ENCODE results near the gene ANKRD39. TPM values are rescaled to one million over a fixed set of nuclear protein-coding genes. Genes with fewer than 3 reads are reported as not detected.

ANKRD39 gene
- total RNA-seq, 1 experiment from 2014 or later = 11.1 TPM

GRCh38 chr2:96835830-96836229 is 22.0 kb downstream of the ANKRD39 start:
- H3K36me3 ChIP-seq (ENCODE audit: insufficient read depth, low read length) = peaks cover 8% of the 10 kb centered on the region; the same call in 1 of the 2 replicates
- H3K27ac ChIP-seq (ENCODE audit: low read length) = no peak overlapping the region
- no peak overlapping the region for H3K9ac ChIP-seq (ENCODE audit: low read length)
- no peak overlapping the region for H2AFZ ChIP-seq (ENCODE audit: low read length)
- H3K9me3 ChIP-seq (ENCODE audit: low read length) = no peaks in the 10 kb centered on the region
- H3K4me3 ChIP-seq (ENCODE audit: low read length) = no peak overlapping the region
- peaks cover 27% of the 10 kb centered on the region for H3K4me1 ChIP-seq (ENCODE audit: low read length)
- H4K20me1 ChIP-seq (ENCODE audit: insufficient read depth, low read depth, low read length) = no peaks in the 10 kb centered on the region
- no peaks in the 10 kb centered on the region for H3K9me2 ChIP-seq (replicated peaks; ENCODE audit: insufficient read depth, low read length)
- no peak for DNase-seq
- no peaks in the 10 kb centered on the region for H3K79me2 ChIP-seq (ENCODE audit: low read length)
- H3K27me3 ChIP-seq (ENCODE audit: low read length) = no peaks in the 10 kb centered on the region
- H3K4me2 ChIP-seq (ENCODE audit: low read depth, low read length, poor library complexity, severe bottlenecking) = no peak overlapping the region

DNA sequence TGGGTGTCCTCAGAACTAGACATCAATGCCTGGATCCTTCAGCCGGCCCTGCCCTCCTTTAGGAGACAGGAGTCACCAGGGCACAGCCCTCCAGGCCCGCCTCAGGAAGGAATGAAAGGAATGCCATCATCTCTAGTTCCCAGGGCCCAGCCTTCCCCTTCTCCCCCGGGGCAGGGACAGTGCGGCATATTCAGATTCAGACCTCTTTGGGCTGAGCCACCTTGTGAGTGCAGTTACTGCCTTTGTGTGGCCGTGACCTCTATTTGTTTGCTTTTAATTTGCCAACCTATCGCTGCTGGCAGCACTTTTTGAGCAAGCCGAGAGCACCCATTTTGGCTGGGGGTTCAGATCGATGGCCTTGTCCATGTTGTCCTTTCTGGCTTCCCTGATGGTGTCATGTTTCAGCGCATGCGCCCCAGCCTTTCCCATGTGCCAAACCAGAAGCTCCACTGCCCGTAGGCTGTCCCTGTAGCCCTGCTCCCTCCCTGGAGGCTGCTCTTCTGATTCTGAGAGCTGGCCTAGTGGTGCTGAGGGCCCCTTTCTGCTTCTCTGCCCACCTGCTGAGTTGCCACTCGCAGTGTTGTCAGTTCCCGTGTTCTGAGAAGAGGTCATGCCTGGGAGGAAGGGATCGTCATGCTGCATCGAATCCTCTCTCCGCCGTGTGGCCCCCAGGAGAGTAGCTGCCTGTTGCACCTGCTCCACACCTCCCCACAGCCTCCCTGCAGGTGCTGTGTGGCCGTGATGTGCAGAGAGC is 24.9 kb downstream of the ANKRD39 start:
- H4K20me1 ChIP-seq (ENCODE audit: insufficient read depth, low read depth, low read length) = no peaks in the 10 kb centered on the region
- H3K4me1 ChIP-seq (ENCODE audit: low read length) = peaks cover 7% of the 10 kb centered on the region
- H3K4me2 ChIP-seq (ENCODE audit: low read depth, low read length, poor library complexity, severe bottlenecking) = no peak overlapping the region
- no peaks in the 10 kb centered on the region for H3K9me3 ChIP-seq (ENCODE audit: low read length)
- no peak overlapping the region for H2AFZ ChIP-seq (ENCODE audit: low read length)
- DNase-seq = no peak
- H3K27ac ChIP-seq (ENCODE audit: low read length) = no peak overlapping the region
- peaks cover 8% of the 10 kb centered on the region; the same call in 1 of the 2 replicates for H3K36me3 ChIP-seq (ENCODE audit: insufficient read depth, low read length)
- no peaks in the 10 kb centered on the region for H3K9me2 ChIP-seq (replicated peaks; ENCODE audit: insufficient read depth, low read length)
- no peak overlapping the region for H3K4me3 ChIP-seq (ENCODE audit: low read length)
- no peaks in the 10 kb centered on the region for H3K27me3 ChIP-seq (ENCODE audit: low read length)
- no peaks in the 10 kb centered on the region for H3K79me2 ChIP-seq (ENCODE audit: low read length)
- no peak overlapping the region for H3K9ac ChIP-seq (ENCODE audit: low read length)

DNA sequence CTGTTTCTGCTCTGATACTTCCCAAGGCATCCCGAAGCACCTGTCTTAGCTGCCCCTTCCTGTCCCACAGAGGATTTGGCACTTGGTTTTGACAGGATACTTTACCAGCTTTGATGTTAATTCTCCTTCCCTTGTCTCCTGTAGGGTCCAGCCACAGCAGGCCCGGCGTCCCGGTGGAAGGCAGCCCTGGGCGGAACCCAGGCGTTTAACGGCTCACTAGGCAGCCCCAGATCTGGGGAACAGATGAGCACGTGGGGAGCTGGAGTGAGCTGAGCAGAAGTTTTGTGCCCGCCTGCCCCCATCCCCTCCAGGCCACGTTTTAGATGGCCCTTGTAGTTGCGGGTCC is 25.4 kb downstream of the ANKRD39 start:
- DNase-seq = no peak
- no peaks in the 10 kb centered on the region for H3K79me2 ChIP-seq (ENCODE audit: low read length)
- H3K9me2 ChIP-seq (replicated peaks; ENCODE audit: insufficient read depth, low read length) = no peaks in the 10 kb centered on the region
- H3K36me3 ChIP-seq (ENCODE audit: insufficient read depth, low read length) = peaks cover 6% of the 10 kb centered on the region; the same call in 1 of the 2 replicates
- H3K4me3 ChIP-seq (ENCODE audit: low read length) = no peak overlapping the region
- H4K20me1 ChIP-seq (ENCODE audit: insufficient read depth, low read depth, low read length) = no peaks in the 10 kb centered on the region
- H3K4me1 ChIP-seq (ENCODE audit: low read length) = peaks cover 7% of the 10 kb centered on the region
- no peak overlapping the region for H3K9ac ChIP-seq (ENCODE audit: low read length)
- no peaks in the 10 kb centered on the region for H3K9me3 ChIP-seq (ENCODE audit: low read length)
- no peak overlapping the region for H3K27ac ChIP-seq (ENCODE audit: low read length)
- no peaks in the 10 kb centered on the region for H3K27me3 ChIP-seq (ENCODE audit: low read length)
- no peak overlapping the region for H2AFZ ChIP-seq (ENCODE audit: low read length)
- no peak overlapping the region for H3K4me2 ChIP-seq (ENCODE audit: low read depth, low read length, poor library complexity, severe bottlenecking)

GRCh38 chr2:96831679-96832078 is 26.1 kb downstream of the ANKRD39 start:
- H3K4me1 ChIP-seq (ENCODE audit: low read length) = peaks cover 7% of the 10 kb centered on the region
- H3K4me3 ChIP-seq (ENCODE audit: low read length) = no peak overlapping the region
- H3K79me2 ChIP-seq (ENCODE audit: low read length) = no peaks in the 10 kb centered on the region
- H3K27ac ChIP-seq (ENCODE audit: low read length) = no peak overlapping the region
- H3K36me3 ChIP-seq (ENCODE audit: insufficient read depth, low read length) = peaks cover 2% of the 10 kb centered on the region; the same call in 1 of the 2 replicates
- no peaks in the 10 kb centered on the region for H3K9me2 ChIP-seq (replicated peaks; ENCODE audit: insufficient read depth, low read length)
- H3K9ac ChIP-seq (ENCODE audit: low read length) = no peak overlapping the region
- H3K9me3 ChIP-seq (ENCODE audit: low read length) = no peaks in the 10 kb centered on the region
- no peak for DNase-seq
- no peak overlapping the region for H2AFZ ChIP-seq (ENCODE audit: low read length)
- H3K4me2 ChIP-seq (ENCODE audit: low read depth, low read length, poor library complexity, severe bottlenecking) = no peak overlapping the region
- no peaks in the 10 kb centered on the region for H3K27me3 ChIP-seq (ENCODE audit: low read length)
- no peaks in the 10 kb centered on the region for H4K20me1 ChIP-seq (ENCODE audit: insufficient read depth, low read depth, low read length)

- H3K36me3 ChIP-seq (ENCODE audit: insufficient read depth, low read length) = peaks cover 2% of the 10 kb centered on the region; the same call in 1 of the 2 replicates
- no peaks in the 10 kb centered on the region for H3K9me2 ChIP-seq (replicated peaks; ENCODE audit: insufficient read depth, low read length)
- H3K9ac ChIP-seq (ENCODE audit: low read length) = no peak overlapping the region
- H3K9me3 ChIP-seq (ENCODE audit: low read length) = no peaks in the 10 kb centered on the region
- H3K79me2 ChIP-seq (ENCODE audit: low read length) = peaks cover 5% of the 10 kb centered on the region; the same call in 1 of the 2 replicates
- no peak overlapping the region for H2AFZ ChIP-seq (ENCODE audit: low read length)
- H3K4me3 ChIP-seq (ENCODE audit: low read length) = no peak overlapping the region
- H3K4me2 ChIP-seq (ENCODE audit: low read depth, low read length, poor library complexity, severe bottlenecking) = no peak overlapping the region
- no peaks in the 10 kb centered on the region for H3K27me3 ChIP-seq (ENCODE audit: low read length)
- no peak overlapping the region for H3K27ac ChIP-seq (ENCODE audit: low read length)
- DNase-seq = no peak
- H4K20me1 ChIP-seq (ENCODE audit: insufficient read depth, low read depth, low read length) = no peaks in the 10 kb centered on the region
- H3K4me1 ChIP-seq (ENCODE audit: low read length) = peaks cover 7% of the 10 kb centered on the region
These were observed 27.7 kb downstream of the ANKRD39 start for GRCh38 chr2:96830044-96830562.

DNA sequence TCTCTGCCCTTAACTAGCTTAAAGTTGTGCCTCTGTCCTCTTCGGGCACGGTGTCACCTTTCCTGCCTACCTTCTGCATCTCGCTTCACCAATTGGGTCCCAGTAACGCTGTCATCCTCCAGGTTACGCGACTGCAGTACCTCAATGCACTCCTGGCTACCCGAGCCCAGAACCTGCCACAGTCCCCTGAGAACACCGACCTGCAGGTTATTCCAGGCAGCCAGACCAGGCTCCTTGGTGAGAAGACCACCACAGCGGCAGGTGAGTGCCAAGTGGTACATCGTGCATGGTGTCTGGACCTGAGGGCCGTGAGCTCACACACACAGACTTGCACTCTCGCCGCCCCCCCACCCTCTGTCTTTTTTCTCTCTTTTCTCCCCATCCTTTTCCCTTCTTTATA is 28.9 kb downstream of the ANKRD39 start:
- Histone ChIP-seq H3K4me2 (ENCODE audit: low read depth, low read length, poor library complexity, severe bottlenecking) (no peak overlapping the region), H3K9me2 (replicated peaks; ENCODE audit: insufficient read depth, low read length) (no peaks in the 10 kb centered on the region), H3K27me3 (ENCODE audit: low read length) (no peaks in the 10 kb centered on the region), H3K4me1 (ENCODE audit: low read length) (peaks cover 7% of the 10 kb centered on the region), H4K20me1 (ENCODE audit: insufficient read depth, low read depth, low read length) (no peaks in the 10 kb centered on the region; the same call in 1 of the 2 replicates), H3K4me3 (ENCODE audit: low read length) (no peak overlapping the region), H3K27ac (ENCODE audit: low read length) (no peak overlapping the region), H3K9me3 (ENCODE audit: low read length) (no peaks in the 10 kb centered on the region), H3K9ac (ENCODE audit: low read length) (no peak overlapping the region), H2AFZ (ENCODE audit: low read length) (no peak overlapping the region), H3K79me2 (ENCODE audit: low read length) (peaks cover 13% of the 10 kb centered on the region), H3K36me3 (ENCODE audit: insufficient read depth, low read length) (peaks cover 2% of the 10 kb centered on the region; the same call in 1 of the 2 replicates)
- no peak for DNase-seq

- Histone ChIP-seq H3K36me3 (ENCODE audit: insufficient read depth, low read length) (no peaks in the 10 kb centered on the region; the same call in 1 of the 2 replicates), H3K27me3 (ENCODE audit: low read length) (no peaks in the 10 kb centered on the region), H3K9me2 (replicated peaks; ENCODE audit: insufficient read depth, low read length) (no peaks in the 10 kb centered on the region), H3K9ac (ENCODE audit: low read length) (no peak overlapping the region), H3K27ac (ENCODE audit: low read length) (no peak overlapping the region), H3K79me2 (ENCODE audit: low read length) (peaks cover 16% of the 10 kb centered on the region), H2AFZ (ENCODE audit: low read length) (no peak overlapping the region), H3K4me3 (ENCODE audit: low read length) (no peak overlapping the region), H3K4me2 (ENCODE audit: low read depth, low read length, poor library complexity, severe bottlenecking) (no peak overlapping the region), H3K4me1 (ENCODE audit: low read length) (peaks cover 5% of the 10 kb centered on the region), H3K9me3 (ENCODE audit: low read length) (no peaks in the 10 kb centered on the region), H4K20me1 (ENCODE audit: insufficient read depth, low read depth, low read length) (no peaks in the 10 kb centered on the region; the same call in 1 of the 2 replicates)
- no peak for DNase-seq
These were observed 29.4 kb downstream of the ANKRD39 start for GRCh38 chr2:96828436-96828835.

DNA sequence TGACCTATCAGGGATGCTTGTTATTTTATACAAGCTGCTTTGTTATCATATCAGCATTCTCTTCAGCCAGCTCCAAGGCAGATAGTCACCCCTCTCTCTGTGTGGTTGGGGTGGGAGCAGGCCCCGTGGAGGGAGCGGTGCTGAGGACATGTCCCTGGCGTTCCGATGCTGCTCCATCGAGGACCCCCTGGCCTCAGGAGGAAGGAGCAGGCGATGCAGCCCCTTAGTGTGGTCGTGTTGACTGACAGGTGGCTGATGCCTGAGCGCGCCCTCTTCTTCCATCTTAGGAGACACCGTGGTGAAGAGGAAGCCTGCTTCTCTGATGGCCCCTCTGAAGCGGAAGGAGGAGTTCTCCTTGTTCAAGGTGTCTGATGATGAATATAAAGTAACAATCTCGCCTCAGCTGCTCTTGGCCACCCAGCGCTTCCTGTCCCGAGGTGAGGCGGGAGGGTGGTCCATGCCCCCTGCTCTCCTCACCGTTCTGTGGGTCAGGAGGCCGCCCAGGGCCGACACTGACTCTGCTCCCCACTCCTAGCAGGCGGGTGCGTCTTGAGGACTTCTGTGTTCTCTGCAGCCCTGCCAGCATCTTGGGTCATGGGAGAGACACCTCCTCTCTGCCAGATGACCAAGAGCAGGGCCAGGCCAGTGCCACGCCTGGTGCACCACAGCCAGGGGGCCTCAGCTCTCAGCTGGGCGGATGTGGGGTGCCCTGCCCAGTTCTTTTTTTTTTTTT is 31.1 kb downstream of the ANKRD39 start:
- no peak overlapping the region for H3K27ac ChIP-seq (ENCODE audit: low read length)
- no peak overlapping the region for H3K4me2 ChIP-seq (ENCODE audit: low read depth, low read length, poor library complexity, severe bottlenecking)
- H3K9ac ChIP-seq (ENCODE audit: low read length) = no peak overlapping the region
- no peaks in the 10 kb centered on the region for H3K27me3 ChIP-seq (ENCODE audit: low read length)
- H3K4me3 ChIP-seq (ENCODE audit: low read length) = no peak overlapping the region
- H3K9me2 ChIP-seq (replicated peaks; ENCODE audit: insufficient read depth, low read length) = no peaks in the 10 kb centered on the region
- peaks cover 30% of the 10 kb centered on the region for H3K79me2 ChIP-seq (ENCODE audit: low read length)
- no peak for DNase-seq
- H2AFZ ChIP-seq (ENCODE audit: low read length) = no peak overlapping the region
- H3K36me3 ChIP-seq (ENCODE audit: insufficient read depth, low read length) = no peaks in the 10 kb centered on the region; the same call in 1 of the 2 replicates
- H4K20me1 ChIP-seq (ENCODE audit: insufficient read depth, low read depth, low read length) = no peaks in the 10 kb centered on the region; the same call in 1 of the 2 replicates
- H3K9me3 ChIP-seq (ENCODE audit: low read length) = no peaks in the 10 kb centered on the region
- H3K4me1 ChIP-seq (ENCODE audit: low read length) = no peaks in the 10 kb centered on the region

Data from Karpas-422 (cell line).